HG03039 (cell line): ENCODE results near the gene GPER1.
"Not testable (repeated sequence)": the region's sequence is repeated elsewhere in the genome, so short reads cannot be mapped to it uniquely, and the experiment has no call there.

Experiments
- ATAC-seq: cut with Tn5 transposase; IDR thresholded peaks from one replicate; pipeline ENCODE4 v1.9.1; 2021; ENCODE audit warnings: mild to moderate bottlenecking, moderate library complexity; ENCODE audit not compliant: unreplicated experiment

Gene GPER1

DNA sequence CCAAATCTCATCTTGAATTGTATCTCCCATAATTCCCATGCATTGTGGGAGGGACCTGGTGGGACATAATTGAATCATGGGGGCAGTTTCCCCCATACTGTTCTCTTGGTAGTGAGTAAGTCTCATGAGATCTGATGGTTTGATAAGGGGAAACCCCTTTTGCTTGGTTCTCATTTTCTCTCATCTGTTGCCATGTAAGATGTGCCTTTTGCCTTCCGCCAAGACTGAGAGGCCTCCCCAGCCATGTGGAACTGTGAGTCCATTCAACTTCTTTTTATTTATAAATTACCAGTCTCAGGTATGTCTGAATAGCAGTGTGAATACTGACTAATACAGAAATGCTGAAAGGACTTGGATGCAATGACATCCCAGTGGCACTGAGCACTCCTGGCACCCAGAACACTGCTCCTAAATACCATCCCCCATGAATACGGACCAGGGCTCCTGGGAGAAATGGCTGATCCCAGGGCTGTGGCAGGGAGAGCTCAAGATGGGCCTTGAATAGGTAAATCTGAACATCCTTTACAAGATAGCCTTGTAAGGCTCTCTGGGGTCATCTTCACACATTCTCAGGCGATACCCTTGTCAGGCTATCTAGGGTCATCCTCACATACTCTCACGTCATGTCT lies 52.7 kb downstream of the GPER1 start:
- ATAC-seq: no peak

DNA sequence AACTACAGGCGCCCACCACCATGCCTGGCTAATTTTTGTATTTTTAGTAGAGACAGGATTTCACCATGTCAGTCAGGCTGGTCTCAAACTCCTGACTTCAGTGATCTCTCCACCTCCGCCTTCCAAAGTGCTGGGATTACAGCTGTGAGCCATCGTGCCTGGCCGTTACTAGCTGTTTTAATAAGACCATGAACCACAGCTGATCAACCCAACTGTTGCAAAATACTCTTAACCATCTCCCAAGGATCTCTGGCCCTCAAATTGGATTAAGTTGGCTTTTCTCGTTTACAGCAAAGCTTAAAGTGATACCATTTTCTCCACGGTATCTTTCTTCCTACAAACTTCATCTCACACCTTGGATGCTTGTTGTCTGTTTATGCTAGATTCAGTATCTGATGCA lies 53.7 kb downstream of the GPER1 start:
- no peak for ATAC-seq

DNA sequence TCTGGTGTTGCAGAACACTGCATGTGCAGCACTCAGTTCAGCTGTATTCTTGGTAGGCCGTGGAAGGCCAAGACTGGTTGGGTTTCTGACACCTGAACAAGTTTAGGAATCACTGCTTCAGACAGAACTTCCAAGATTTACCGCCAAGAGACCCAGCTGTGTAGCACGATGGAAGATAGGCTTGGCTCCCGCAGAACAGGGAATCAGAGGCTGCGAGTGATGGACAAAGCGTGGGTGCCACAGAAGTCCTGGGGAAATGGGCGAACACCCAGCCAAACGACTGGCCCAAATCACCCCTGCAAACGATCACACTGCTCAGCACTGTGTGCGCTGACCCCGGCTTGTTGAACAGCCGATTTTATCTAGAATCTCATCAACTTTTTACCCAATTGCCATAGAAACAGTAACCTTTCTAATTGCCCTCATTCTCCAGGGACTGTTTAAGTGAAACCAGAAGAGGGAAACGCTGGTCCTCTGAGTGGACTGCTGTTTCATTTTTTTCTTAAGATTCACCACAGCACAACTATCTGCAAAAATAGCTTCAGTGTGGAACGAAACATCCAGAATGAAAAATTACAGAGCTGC lies 54.2 kb downstream of the GPER1 start:
- no peak for ATAC-seq

DNA sequence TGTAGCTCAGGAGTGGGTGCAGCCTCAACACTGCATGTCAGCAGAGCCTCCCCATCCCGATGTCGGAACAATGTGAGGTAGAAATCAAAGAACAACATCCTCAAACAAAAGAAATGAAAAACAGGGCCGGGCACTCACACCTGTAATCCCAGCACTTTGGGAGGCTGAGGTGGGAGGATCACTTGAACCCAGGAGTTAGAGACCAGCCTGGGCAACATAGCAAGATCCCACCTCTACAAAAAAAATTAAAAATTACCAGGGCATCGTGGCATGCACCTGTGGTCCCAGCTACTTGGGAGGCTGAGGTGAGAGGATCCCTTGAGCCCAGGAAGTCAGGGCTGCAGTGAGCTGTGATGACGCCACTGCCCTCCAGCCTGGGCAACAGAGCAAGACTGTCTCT lies 55.1 kb downstream of the GPER1 start:
- ATAC-seq: not testable (repeated sequence)
